ENCODE measurements around the gene KRTAP4-12. TPM values are rescaled to one million over a fixed set of nuclear protein-coding genes. Genes with fewer than 3 reads are reported as not detected.
"Not testable (repeated sequence)": the region's sequence is repeated elsewhere in the genome, so short reads cannot be mapped to it uniquely, and the experiment has no call there.

Gene KRTAP4-12
- total and polyA plus RNA-seq, 7 experiments from 2014 or later: not detected

GRCh38 chr17:41147531-41148204 lies 23.7 kb upstream of the KRTAP4-12 start:
- Histone ChIP-seq H3K4me1 (ENCODE audit: control insufficient read depth in 2 of 2, insufficient read depth in 2 of 2, low read length in 2 of 2) (no peaks in the 10 kb centered on the region), H3K27me3 (ENCODE audit: control insufficient read depth in 2 of 2, insufficient read depth in 2 of 2, low read length in 2 of 2) (no peaks in the 10 kb centered on the region), H3K4me3 (ENCODE audit: low read length) (no peak overlapping the region), H3K9me3 (ENCODE audit: control insufficient read depth in 2 of 3, low read length in 3 of 3) (peaks cover 0 to 6% (median 0%) of the 10 kb centered on the region in 3 experiments), H3K36me3 (ENCODE audit: control insufficient read depth in 2 of 3, insufficient read depth in 3 of 3, low read length in 3 of 3) (no peaks in the 10 kb centered on the region), H3K27ac (ENCODE audit: low read depth, low read length) (no peak overlapping the region)
- CTCF ChIA-PET: no interaction called here
- POLR2A ChIA-PET: no interaction called here
- Mint-ChIP-seq H3K9me3 (peaks cover 7 to 22% (median 9%) of the 10 kb centered on the region in 11 donors), H3K27me3 (peaks cover 0 to 8% (median 0%) of the 10 kb centered on the region in 5 donors), H3K4me1 (peaks cover 0 to 8% (median 4%) of the 10 kb centered on the region in 7 donors), H3K4me3 (no peak overlapping the region), H3K36me3 (peaks cover 0 to 15% (median 8%) of the 10 kb centered on the region in 5 donors), H3K27ac (peak overlapping the region in 2 of 9 donors; percentile 4 to 61)
- no peak for DNase-seq
- intact Hi-C loops (cut with micrococcal nuclease): no loop called here
- no peak for ATAC-seq

GRCh38 chr17:41145261-41145660 lies 21.3 kb upstream of the KRTAP4-12 start:
- H3K36me3 ChIP-seq (ENCODE audit: control insufficient read depth in 2 of 3, insufficient read depth in 3 of 3, low read length in 3 of 3): no peaks in the 10 kb centered on the region
- H3K4me3 Mint-ChIP-seq: no peak overlapping the region

GRCh38 chr17:41144846-41145245 lies 20.9 kb upstream of the KRTAP4-12 start:
- CTCF ChIA-PET: no interaction called here
- Histone ChIP-seq H3K36me3 (ENCODE audit: control insufficient read depth in 2 of 3, insufficient read depth in 3 of 3, low read length in 3 of 3) (no peaks in the 10 kb centered on the region), H3K4me3 (ENCODE audit: low read length) (no peak overlapping the region), H3K27ac (ENCODE audit: low read depth, low read length) (no peak overlapping the region), H3K9me3 (ENCODE audit: control insufficient read depth in 2 of 3, low read length in 3 of 3) (peaks cover 0 to 11% (median 0%) of the 10 kb centered on the region in 3 experiments), H3K27me3 (ENCODE audit: control insufficient read depth in 2 of 2, insufficient read depth in 2 of 2, low read length in 2 of 2) (no peaks in the 10 kb centered on the region), H3K4me1 (ENCODE audit: control insufficient read depth in 2 of 2, insufficient read depth in 2 of 2, low read length in 2 of 2) (no peaks in the 10 kb centered on the region)
- ATAC-seq: no peak
- Mint-ChIP-seq H3K4me3 (no peak overlapping the region), H3K27ac (no peak overlapping the region), H3K9me3 (peaks cover 9 to 47% (median 21%) of the 10 kb centered on the region in 11 donors), H3K36me3 (peaks cover 0 to 27% (median 16%) of the 10 kb centered on the region in 5 donors), H3K27me3 (peaks cover 0 to 8% (median 0%) of the 10 kb centered on the region in 5 donors), H3K4me1 (peaks cover 0 to 8% (median 4%) of the 10 kb centered on the region in 7 donors)
- intact Hi-C loops (cut with micrococcal nuclease): no loop called here
- POLR2A ChIA-PET: no interaction called here
- no peak for DNase-seq

More at GRCh38 chr17:41145261-41145660, 21.3 kb upstream of the KRTAP4-12 start:
- Mint-ChIP-seq H3K36me3 (peaks cover 0 to 26% (median 16%) of the 10 kb centered on the region in 5 donors), H3K4me1 (peaks cover 0 to 8% (median 4%) of the 10 kb centered on the region in 7 donors), H3K27me3 (peaks cover 0 to 8% (median 0%) of the 10 kb centered on the region in 5 donors), H3K9me3 (peaks cover 9 to 44% (median 21%) of the 10 kb centered on the region in 11 donors), H3K27ac (no peak overlapping the region)
- intact Hi-C loops (cut with micrococcal nuclease): no loop called here
- DNase-seq (no peak), ATAC-seq (no peak)
- POLR2A ChIA-PET: no interaction called here
- H3K4me1 ChIP-seq (ENCODE audit: control insufficient read depth in 2 of 2, insufficient read depth in 2 of 2, low read length in 2 of 2): no peaks in the 10 kb centered on the region
- H3K27me3 ChIP-seq (ENCODE audit: control insufficient read depth in 2 of 2, insufficient read depth in 2 of 2, low read length in 2 of 2): no peaks in the 10 kb centered on the region
- no peak overlapping the region for H3K4me3 ChIP-seq (ENCODE audit: low read length)
- H3K27ac ChIP-seq (ENCODE audit: low read depth, low read length): no peak overlapping the region
- CTCF ChIA-PET: no interaction called here
- peaks cover 0 to 8% (median 0%) of the 10 kb centered on the region in 3 experiments for H3K9me3 ChIP-seq (ENCODE audit: control insufficient read depth in 2 of 3, low read length in 3 of 3)

GRCh38 chr17:41141361-41141760 lies 17.4 kb upstream of the KRTAP4-12 start:
- Mint-ChIP-seq H3K4me1 (peaks cover 0 to 6% (median 2%) of the 10 kb centered on the region in 7 donors), H3K36me3 (peaks cover 2 to 43% (median 28%) of the 10 kb centered on the region in 5 donors), H3K27ac (no peak overlapping the region), H3K27me3 (peaks cover 0 to 5% (median 4%) of the 10 kb centered on the region in 5 donors), H3K4me3 (no peak overlapping the region), H3K9me3 (peaks cover 13 to 61% (median 29%) of the 10 kb centered on the region in 11 donors)
- ATAC-seq (no peak), DNase-seq (no peak)
- Histone ChIP-seq H3K36me3 (ENCODE audit: control insufficient read depth in 2 of 3, insufficient read depth in 3 of 3, low read length in 3 of 3) (no peaks in the 10 kb centered on the region), H3K27me3 (ENCODE audit: control insufficient read depth in 2 of 2, insufficient read depth in 2 of 2, low read length in 2 of 2) (no peaks in the 10 kb centered on the region), H3K9me3 (ENCODE audit: control insufficient read depth in 2 of 3, low read length in 3 of 3) (peaks cover 0 to 11% (median 0%) of the 10 kb centered on the region in 3 experiments), H3K4me1 (ENCODE audit: control insufficient read depth in 2 of 2, insufficient read depth in 2 of 2, low read length in 2 of 2) (no peaks in the 10 kb centered on the region), H3K4me3 (ENCODE audit: low read length) (no peak overlapping the region), H3K27ac (ENCODE audit: low read depth, low read length) (no peak overlapping the region)
- intact Hi-C loops (cut with micrococcal nuclease): no loop called here
- CTCF ChIA-PET: interaction anchor here (0.6 kb wide), 1 partner anchor 410 kb away, joined by 3 read pairs; no protein-coding TSS in a partner anchor
- POLR2A ChIA-PET: no interaction called here

GRCh38 chr17:41140360-41141131 lies 16.6 kb upstream of the KRTAP4-12 start, which contains the start of gene KRTAP4-6:
Gene KRTAP4-6, minus strand, starts transcription at chr17:41140544. Its CDS starts 57 bp downstream, at chr17:41140487.
- no peak within 1 kb of the TSS for H3K4me3 ChIP-seq (ENCODE audit: low read length)
- ATAC-seq (no peak), DNase-seq (no peak)
- peak within 1 kb of the TSS in 1 of 9 donors; percentile 12 for H3K27ac Mint-ChIP-seq
- H3K36me3 ChIP-seq (ENCODE audit: control insufficient read depth in 2 of 3, insufficient read depth in 3 of 3, low read length in 3 of 3): no peaks in the 10 kb centered on the region
- H3K4me3 Mint-ChIP-seq: no peak within 1 kb of the TSS
- peaks cover 0 to 9% (median 1%) of the 10 kb centered on the region in 7 donors for H3K4me1 Mint-ChIP-seq
- intact Hi-C loops (cut with micrococcal nuclease): no loop called here
- H3K36me3 Mint-ChIP-seq: peaks cover 2 to 43% (median 28%) of the 10 kb centered on the region in 5 donors
- H3K9me3 ChIP-seq (ENCODE audit: control insufficient read depth in 2 of 3, low read length in 3 of 3): peaks cover 0 to 11% (median 0%) of the 10 kb centered on the region in 3 experiments
- no peaks in the 10 kb centered on the region for H3K4me1 ChIP-seq (ENCODE audit: control insufficient read depth in 2 of 2, insufficient read depth in 2 of 2, low read length in 2 of 2)
- ChIA-PET CTCF (interaction anchor here (0.6 kb wide), 1 partner anchor 411 kb away, joined by 3 read pairs; no protein-coding TSS in a partner anchor), POLR2A (interaction anchor here (0.5 kb wide), 1 partner anchor 1613 kb away, joined by 3 read pairs; no protein-coding TSS in a partner anchor)
- peaks cover 13 to 61% (median 29%) of the 10 kb centered on the region in 11 donors for H3K9me3 Mint-ChIP-seq
- no peak within 1 kb of the TSS for H3K27ac ChIP-seq (ENCODE audit: low read depth, low read length)
- peaks cover 0 to 5% (median 4%) of the 10 kb centered on the region in 5 donors for H3K27me3 Mint-ChIP-seq
- no peaks in the 10 kb centered on the region for H3K27me3 ChIP-seq (ENCODE audit: control insufficient read depth in 2 of 2, insufficient read depth in 2 of 2, low read length in 2 of 2)

- H3K4me3 Mint-ChIP-seq; CTCF ChIA-PET; H3K4me1 ChIP-seq (ENCODE audit: control insufficient read depth in 2 of 2, insufficient read depth in 2 of 2, low read length in 2 of 2); ATAC-seq; H3K4me3 ChIP-seq (ENCODE audit: low read length); intact Hi-C loops (cut with micrococcal nuclease); DNase-seq; H3K27me3 Mint-ChIP-seq; POLR2A ChIA-PET; H3K36me3 ChIP-seq (ENCODE audit: control insufficient read depth in 2 of 3, insufficient read depth in 3 of 3, low read length in 3 of 3); H3K27me3 ChIP-seq (ENCODE audit: control insufficient read depth in 2 of 2, insufficient read depth in 2 of 2, low read length in 2 of 2); H3K27ac ChIP-seq (ENCODE audit: low read depth, low read length): not testable (repeated sequence)
- peak overlapping the region in 1 of 9 donors; percentile 12 for H3K27ac Mint-ChIP-seq
- H3K4me1 Mint-ChIP-seq: peaks cover 0 to 10% (median 1%) of the 10 kb centered on the region in 7 donors
- peaks cover 2 to 43% (median 28%) of the 10 kb centered on the region in 5 donors for H3K36me3 Mint-ChIP-seq
- peaks cover 13 to 56% (median 29%) of the 10 kb centered on the region in 11 donors for H3K9me3 Mint-ChIP-seq
- peaks cover 0 to 11% (median 0%) of the 10 kb centered on the region in 3 experiments for H3K9me3 ChIP-seq (ENCODE audit: control insufficient read depth in 2 of 3, low read length in 3 of 3)
These were observed 15.9 kb upstream of the KRTAP4-12 start for GRCh38 chr17:41139865-41140264.
